Measurements from ENCODE around the gene ABCA5. TPM values are rescaled to one million over a fixed set of nuclear protein-coding genes. Genes with fewer than 3 reads are reported as not detected.
"Not testable (repeated sequence)": the region's sequence is repeated elsewhere in the genome, so short reads cannot be mapped to it uniquely, and the experiment has no call there.

The ABCA5 gene
- total RNA-seq, 1 experiment from 2014 or later, result 13.3 TPM

- no peak overlapping the region for H3K27ac ChIP-seq (ENCODE audit: low read length)
- POLR2A ChIA-PET, result interaction anchor here (1.0 kb wide), 1 partner anchor 34 kb away, joined by 4 read pairs; no protein-coding TSS in a partner anchor
- no peaks in the 10 kb centered on the region for H3K9me3 ChIP-seq (ENCODE audit: control insufficient read depth, insufficient read depth, low read depth, low read length)
- no peaks in the 10 kb centered on the region for H3K36me3 ChIP-seq (ENCODE audit: control insufficient read depth, insufficient read depth, low read length)
- H3K4me1 ChIP-seq (ENCODE audit: control insufficient read depth, insufficient read depth, low read length), result no peaks in the 10 kb centered on the region
- CTCF ChIA-PET, result no interaction called here
- intact Hi-C loops (cut with micrococcal nuclease; ENCODE audit: unreplicated experiment), result no loop called here
- no peak overlapping the region for H3K4me3 ChIP-seq (ENCODE audit: low read depth in 2 of 2, low read length in 2 of 2)
- TF ChIP-seq CTCF (IDR thresholded peaks at IDR 0.05), result no peak
- TF ChIP-seq POLR2AphosphoS5 (IDR thresholded peaks at IDR 0.05; ENCODE audit: low read depth, low read length), result no peak
- no peak for TF ChIP-seq REST (IDR thresholded peaks at IDR 0.05; ENCODE audit: insufficient read depth in 1 of 2, low read depth in 2 of 2, low read length in 1 of 2)
- TF ChIP-seq SIN3A (IDR thresholded peaks at IDR 0.05; ENCODE audit: borderline replicate concordance, insufficient read depth, low read depth, low read length), result no peak
- TF ChIP-seq TCF7L2 (IDR thresholded peaks at IDR 0.05; ENCODE audit: low read depth, low read length), result no peak
- DNase-seq (ENCODE audit: low read depth, low spot score) (no peak), ATAC-seq (no peak)
- no TSS peak for BruUV-seq (replicated peaks)
- H3K27me3 ChIP-seq (ENCODE audit: control insufficient read depth, insufficient read depth, low read length), result no peaks in the 10 kb centered on the region
- in situ Hi-C loops (cut with HindIII; ENCODE audit: low pct_unique_long_range_greater_than_20kb, low sequenced_read_pairs), result no loop called here
Observed at GRCh38 chr17:69300222-69300621, 26.7 kb downstream of the ABCA5 start.

- ATAC-seq; intact Hi-C loops (cut with micrococcal nuclease; ENCODE audit: unreplicated experiment); POLR2A ChIA-PET; BruUV-seq (replicated peaks); H3K4me1 ChIP-seq (ENCODE audit: control insufficient read depth, insufficient read depth, low read length); H3K9me3 ChIP-seq (ENCODE audit: control insufficient read depth, insufficient read depth, low read depth, low read length); DNase-seq (ENCODE audit: low read depth, low spot score); CTCF ChIA-PET; in situ Hi-C loops (cut with HindIII; ENCODE audit: low pct_unique_long_range_greater_than_20kb, low sequenced_read_pairs); H3K27me3 ChIP-seq (ENCODE audit: control insufficient read depth, insufficient read depth, low read length); H3K27ac ChIP-seq (ENCODE audit: low read length); H3K4me3 ChIP-seq (ENCODE audit: low read depth in 2 of 2, low read length in 2 of 2); H3K36me3 ChIP-seq (ENCODE audit: control insufficient read depth, insufficient read depth, low read length): not testable (repeated sequence)
Observed at GRCh38 chr17:69298120-69298722, 28.7 kb downstream of the ABCA5 start.

- Histone ChIP-seq H3K27ac (ENCODE audit: low read length) (no peak overlapping the region), H3K4me3 (ENCODE audit: low read depth in 2 of 2, low read length in 2 of 2) (no peak overlapping the region), H3K9me3 (ENCODE audit: control insufficient read depth, insufficient read depth, low read depth, low read length) (no peaks in the 10 kb centered on the region), H3K36me3 (ENCODE audit: control insufficient read depth, insufficient read depth, low read length) (no peaks in the 10 kb centered on the region), H3K4me1 (ENCODE audit: control insufficient read depth, insufficient read depth, low read length) (no peaks in the 10 kb centered on the region), H3K27me3 (ENCODE audit: control insufficient read depth, insufficient read depth, low read length) (no peaks in the 10 kb centered on the region)
- TF ChIP-seq REST (IDR thresholded peaks at IDR 0.05; ENCODE audit: insufficient read depth in 1 of 2, low read depth in 2 of 2, low read length in 1 of 2) (no peak), CTCF (IDR thresholded peaks at IDR 0.05) (no peak), TCF7L2 (IDR thresholded peaks at IDR 0.05; ENCODE audit: low read depth, low read length) (no peak), POLR2AphosphoS5 (IDR thresholded peaks at IDR 0.05; ENCODE audit: low read depth, low read length) (no peak), SIN3A (IDR thresholded peaks at IDR 0.05; ENCODE audit: borderline replicate concordance, insufficient read depth, low read depth, low read length) (no peak)
- intact Hi-C loops (cut with micrococcal nuclease; ENCODE audit: unreplicated experiment), result no loop called here
- ATAC-seq, result no peak
- in situ Hi-C loops (cut with HindIII; ENCODE audit: low pct_unique_long_range_greater_than_20kb, low sequenced_read_pairs), result no loop called here
- CTCF ChIA-PET, result no interaction called here
- no peak for DNase-seq (ENCODE audit: low read depth, low spot score)
- POLR2A ChIA-PET, result no interaction called here
- no TSS peak for BruUV-seq (replicated peaks)
Observed at GRCh38 chr17:69287168-69287567, 39.8 kb downstream of the ABCA5 start.
